HG03066 (cell line): Measurements from ENCODE around the gene KIF16B.

Source experiments
- ATAC-seq: cut with Tn5 transposase; IDR thresholded peaks from one replicate; pipeline ENCODE4 v1.9.1; 2021; ENCODE audit warnings: low read depth; ENCODE audit not compliant: unreplicated experiment

The KIF16B gene

GRCh38 chr20:16314320-16314719 lies 258.9 kb downstream of the KIF16B start:
- peak; percentile 48 for ATAC-seq

DNA sequence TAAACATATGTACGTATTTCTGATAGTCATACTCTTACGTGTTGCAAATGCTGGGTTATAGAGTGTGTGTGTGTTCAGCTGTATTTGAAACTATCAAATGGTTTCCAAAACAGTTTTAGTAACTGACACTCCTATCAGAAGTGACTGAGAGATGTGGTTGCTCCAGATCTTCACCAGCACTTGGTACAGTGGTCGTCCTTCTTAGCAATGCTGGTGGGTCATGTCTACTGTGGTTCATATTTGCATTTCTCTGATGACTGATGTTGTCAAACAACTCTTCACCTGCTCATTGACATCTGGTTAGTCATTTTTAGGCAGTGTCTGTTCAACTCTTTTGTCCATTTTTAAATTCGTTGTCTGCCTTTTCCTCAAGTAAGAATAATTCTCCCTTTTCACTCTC lies 259.3 kb downstream of the KIF16B start:
- peak; percentile 37 for ATAC-seq

DNA sequence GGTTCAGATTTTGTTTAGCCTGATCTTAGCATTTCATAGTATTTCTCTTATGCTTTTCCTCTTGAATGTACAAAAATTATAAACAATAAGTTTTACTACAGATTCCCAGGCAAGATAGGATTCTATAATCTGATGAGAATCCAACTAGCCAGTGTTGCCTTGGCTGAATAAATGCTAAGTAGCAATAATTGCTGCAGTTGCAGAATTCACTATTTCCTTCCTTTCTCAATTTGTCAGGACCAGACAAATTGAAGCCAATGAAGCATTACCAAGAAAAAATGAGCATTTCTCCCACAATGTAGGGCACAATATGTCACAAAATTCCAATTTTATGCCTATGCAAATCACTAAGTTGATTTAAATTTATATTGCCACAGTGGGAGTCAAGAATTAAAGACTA lies 260.2 kb downstream of the KIF16B start:
- no peak for ATAC-seq

GRCh38 chr20:16311756-16312155 lies 261.5 kb downstream of the KIF16B start:
- ATAC-seq: no peak

- no peak for ATAC-seq
Measured at GRCh38 chr20:16308754-16309153, 264.5 kb downstream of the KIF16B start.

GRCh38 chr20:16302818-16303217 lies 270.4 kb downstream of the KIF16B start:
- ATAC-seq: no peak

DNA sequence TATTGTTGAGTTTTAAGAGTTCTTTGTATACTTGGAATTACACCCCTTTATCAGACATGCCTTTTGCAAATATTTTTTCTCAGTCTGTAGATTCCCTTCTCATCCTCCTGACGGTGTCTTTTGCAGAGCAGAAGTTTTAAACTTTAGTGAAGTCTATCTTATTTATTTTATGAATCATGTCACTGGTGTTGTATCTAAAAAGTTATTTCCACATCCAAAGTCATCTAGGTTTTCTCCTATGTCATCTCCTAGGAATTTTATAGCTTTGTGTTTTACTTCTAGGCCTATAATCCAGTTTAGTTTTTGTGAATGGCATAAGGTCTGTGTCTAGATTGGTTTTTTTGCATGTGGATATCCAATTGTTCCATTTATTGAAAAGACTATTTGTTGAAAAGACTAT lies 271.3 kb downstream of the KIF16B start:
- no peak for ATAC-seq

DNA sequence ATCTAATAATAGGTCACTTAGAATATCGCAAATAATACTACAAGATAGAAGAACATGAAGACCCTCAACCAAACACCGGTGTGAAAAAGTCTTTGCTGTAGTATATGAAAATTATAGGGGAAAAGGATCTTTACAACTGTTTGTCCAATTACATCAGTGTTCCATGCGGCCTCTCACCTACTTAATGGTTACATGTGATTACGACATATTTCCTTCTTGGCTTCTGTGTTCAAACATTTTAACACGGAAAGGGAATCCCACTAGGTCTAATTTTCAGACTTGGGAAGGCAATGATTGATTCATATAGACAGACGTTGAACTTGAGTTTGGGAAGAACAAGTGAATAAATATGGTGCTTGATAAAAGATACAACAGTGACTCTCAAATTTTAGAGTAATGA lies 273.4 kb downstream of the KIF16B start:
- ATAC-seq: no peak

GRCh38 chr20:16296931-16297330 lies 276.3 kb downstream of the KIF16B start:
- no peak for ATAC-seq

DNA sequence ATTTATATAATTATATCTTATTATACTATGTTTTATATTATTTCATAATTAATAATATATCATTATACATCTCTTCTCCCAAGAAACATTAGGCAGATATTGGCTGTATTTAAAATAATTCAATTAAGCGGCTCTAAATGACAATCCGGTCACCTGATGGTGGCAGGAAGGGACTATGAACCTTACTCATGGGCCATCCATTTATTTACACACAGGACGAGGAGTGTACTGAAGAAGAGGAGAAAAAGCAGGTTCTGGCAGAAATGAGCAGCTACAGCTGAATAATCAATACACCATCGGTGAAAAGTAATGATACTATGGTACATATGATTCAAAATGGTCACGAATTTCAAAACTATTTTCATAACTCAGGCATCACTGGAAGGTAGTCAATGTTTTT lies 277.7 kb downstream of the KIF16B start:
- no peak for ATAC-seq

DNA sequence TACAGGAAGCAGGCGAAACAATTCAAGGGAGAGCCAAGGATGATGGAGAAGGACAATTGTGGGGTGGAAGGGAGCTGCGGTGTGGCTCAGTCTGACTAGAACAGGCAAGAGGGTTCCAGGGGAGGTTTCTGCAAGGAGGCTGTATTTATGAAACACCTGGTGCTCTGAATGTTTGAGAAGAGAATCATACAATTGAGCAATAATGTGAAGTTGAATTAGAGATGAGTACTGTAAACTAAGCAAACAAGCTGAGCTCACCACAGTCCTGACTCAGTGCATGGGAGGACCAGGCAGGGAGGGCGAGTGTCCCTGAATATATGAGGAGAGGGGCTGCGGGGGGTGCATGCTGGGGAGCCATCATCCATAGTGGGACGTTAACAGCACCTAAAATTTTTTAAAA lies 279.7 kb downstream of the KIF16B start:
- ATAC-seq: no peak

DNA sequence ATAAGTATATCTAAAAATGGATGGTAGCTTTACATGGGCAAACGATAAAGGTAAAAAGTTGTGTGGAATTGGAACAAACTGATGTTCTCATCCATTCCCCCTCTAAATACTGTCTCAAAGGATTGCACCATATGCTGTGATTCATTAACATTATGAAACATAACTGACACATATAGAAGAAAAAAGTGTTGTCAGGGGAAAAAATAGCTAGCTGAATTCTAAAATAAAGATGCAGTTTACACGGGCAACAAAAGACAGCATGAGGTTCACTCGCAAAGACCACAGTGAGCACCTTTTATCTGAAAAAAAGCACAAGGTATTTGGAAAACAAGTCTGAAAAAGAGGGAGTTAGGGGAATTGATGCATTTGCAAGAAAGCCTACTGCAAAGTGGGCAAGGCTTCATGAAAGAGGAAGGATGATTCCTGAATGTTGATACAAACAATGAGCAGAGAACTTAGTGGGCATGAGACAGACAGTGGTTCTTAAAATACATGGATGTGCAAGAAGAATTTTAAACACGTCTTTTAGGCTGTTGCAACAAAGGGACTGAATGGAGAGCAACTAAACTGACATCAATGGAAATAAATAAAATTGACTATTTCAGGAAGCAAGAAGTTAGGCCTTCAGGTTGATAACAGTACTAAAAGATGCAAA lies 280.9 kb downstream of the KIF16B start:
- no peak for ATAC-seq

DNA sequence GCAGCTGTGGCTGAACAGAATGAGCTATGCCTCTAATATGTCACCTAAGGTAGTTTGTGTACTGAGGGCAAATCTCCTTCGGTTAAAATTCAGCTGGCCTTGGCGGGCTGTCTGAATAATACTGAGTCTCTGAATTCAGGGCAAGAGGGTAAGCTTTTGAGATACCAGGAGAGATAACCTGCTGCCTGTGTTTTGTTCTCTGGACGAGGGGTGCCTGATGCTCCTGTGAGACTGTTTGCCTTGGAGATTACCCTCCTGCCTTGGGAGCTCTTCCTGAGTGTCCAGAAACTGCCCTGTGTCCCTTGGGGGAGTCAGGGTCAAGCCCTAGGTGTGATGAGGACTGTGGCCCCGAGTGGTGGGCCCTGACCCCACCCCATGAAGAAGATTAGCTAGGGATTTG lies 282.9 kb downstream of the KIF16B start:
- no peak for ATAC-seq

- ATAC-seq: no peak
Measured at GRCh38 chr20:16287776-16288175, 285.5 kb downstream of the KIF16B start.

DNA sequence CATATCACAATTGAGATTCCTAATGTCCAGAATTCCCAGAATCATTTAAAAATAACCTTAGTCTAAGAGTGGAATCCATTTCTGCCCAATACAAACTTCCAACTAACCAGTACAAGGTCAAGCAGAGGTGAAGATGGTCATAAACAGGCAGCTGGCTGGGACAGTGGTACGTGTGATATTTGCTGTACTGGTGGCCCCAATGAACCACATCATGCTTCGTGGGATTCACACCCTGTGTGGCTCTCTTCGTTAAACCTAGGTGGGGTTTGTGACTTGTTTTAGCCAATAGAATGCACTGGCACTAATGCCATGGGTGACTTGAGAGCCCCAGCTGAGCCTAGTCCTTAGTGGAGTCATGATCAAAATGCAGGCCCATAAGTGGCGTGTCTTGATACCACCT lies 286.6 kb downstream of the KIF16B start:
- no peak for ATAC-seq

GRCh38 chr20:16284385-16285100 lies 288.7 kb downstream of the KIF16B start:
- ATAC-seq: no peak

- ATAC-seq: no peak
Measured at GRCh38 chr20:16283978-16284377, 289.3 kb downstream of the KIF16B start.

GRCh38 chr20:16283307-16283706 lies 289.9 kb downstream of the KIF16B start:
- ATAC-seq: no peak

GRCh38 chr20:16280219-16280618 lies 293.0 kb downstream of the KIF16B start:
- ATAC-seq: no peak

- no peak for ATAC-seq
Measured at GRCh38 chr20:16279320-16279719, 293.9 kb downstream of the KIF16B start.

GRCh38 chr20:16273812-16274555 lies 299.3 kb downstream of the KIF16B start:
- no peak for ATAC-seq
